ENCODE data around the gene KIF11. TPM values are rescaled to one million over a fixed set of nuclear protein-coding genes. Genes with fewer than 3 reads are reported as not detected.

KIF11 gene
- total and polyA plus RNA-seq, 2 donors (not counting 3 experiments of a cell fraction or from before 2014, with no cell fraction given): 7.3 to 42.6 TPM

DNA sequence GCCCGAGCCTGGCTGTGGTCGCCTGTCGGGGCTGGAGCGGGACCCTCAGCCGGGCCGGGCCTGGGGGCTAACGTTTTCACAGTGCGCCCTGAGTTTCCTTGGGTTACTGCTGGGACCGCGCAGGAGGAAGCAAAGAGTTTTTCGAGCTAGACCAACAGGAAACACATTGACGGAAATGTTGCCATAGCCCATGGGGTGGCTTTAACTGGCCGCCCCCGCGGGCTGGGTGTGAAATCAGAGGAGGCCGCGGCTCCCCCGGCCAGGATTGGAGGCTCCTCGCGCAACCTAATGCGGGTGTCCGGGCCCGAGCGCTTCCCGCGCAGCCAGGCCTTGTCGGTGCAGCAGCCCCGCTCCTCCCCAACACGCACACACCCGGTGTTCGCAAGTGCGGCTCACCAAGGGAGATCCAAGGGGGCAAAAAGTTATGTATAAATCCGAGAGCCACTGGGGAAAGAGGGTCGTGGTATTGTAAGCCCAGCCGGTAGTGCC, 98.7 kb downstream of the KIF11 start:
- Histone ChIP-seq H3K4me1 (ENCODE audit: control insufficient read depth, extremely low read depth, insufficient read depth, low read length) (peaks cover 48% of the 10 kb centered on the region), H3K9ac (replicated peaks; ENCODE audit: extremely low read depth, insufficient read depth, low read length) (peak overlapping the region; percentile 93), H3K27me3 (ENCODE audit: control insufficient read depth in 2 of 2, insufficient read depth in 2 of 2, low read length in 2 of 2) (no peaks in the 10 kb centered on the region), H3K4me3 (replicated peaks in 1 of 3; ENCODE audit: insufficient read depth in 1 of 3, low read depth in 1 of 3, low read length in 3 of 3) (peak overlapping the region; percentile 48 to 98 (median 91)), H3K9me3 (replicated peaks; ENCODE audit: control insufficient read depth, insufficient read depth, low read length) (no peaks in the 10 kb centered on the region), H3K4me2 (ENCODE audit: insufficient read depth, low read length) (peak overlapping the region; percentile 100), H4K20me1 (replicated peaks; ENCODE audit: control insufficient read depth, extremely low read depth, insufficient read depth, low read length) (peaks cover 5% of the 10 kb centered on the region), H3K36me3 (ENCODE audit: control insufficient read depth in 2 of 2, extremely low read depth in 1 of 2, insufficient read depth in 2 of 2, low read length in 2 of 2) (peaks cover 2 to 29% of the 10 kb centered on the region in 2 experiments), H3K79me2 (ENCODE audit: control insufficient read depth, insufficient read depth, low read length) (peaks cover 58% of the 10 kb centered on the region), H2AFZ (ENCODE audit: low read depth, low read length) (no peak overlapping the region), H3K27ac (ENCODE audit: insufficient read depth, low read depth, low read length) (peak overlapping the region; percentile 73), H3K9me1 (replicated peaks; ENCODE audit: control insufficient read depth, extremely low read depth, insufficient read depth, low read length) (no peaks in the 10 kb centered on the region)
- CTCF ChIA-PET: interaction anchor here (1.1 to 5.6 kb wide), 9 partner anchors 66 to 189 kb away, joined by 3 to 61 read pairs (median 12); partner anchors contain the start of gene EXOC6
- FAIRE-seq: peak; percentile 15
- TF ChIP-seq GATA2 (IDR thresholded peaks at IDR 0.05; ENCODE audit: insufficient read depth, insufficient read length, low read depth, low read length): peak; percentile 37
- TF ChIP-seq POLR2A (IDR thresholded peaks at IDR 0.05; ENCODE audit: low read depth, low read length): peak; percentile 25
- peak; percentile 27 for TF ChIP-seq POLR2AphosphoS5 (IDR thresholded peaks at IDR 0.05; ENCODE audit: insufficient read depth, low read depth, low read length)
- no peak for TF ChIP-seq FOS (IDR thresholded peaks at IDR 0.05; ENCODE audit: borderline replicate concordance, insufficient read depth, low read length)
- no TSS peak for BruUV-seq (replicated peaks)
- intact Hi-C loops (cut with micrococcal nuclease): loop anchor here (1.0 to 2.0 kb wide), 5 partner anchors 125 to 189 kb away; no protein-coding TSS in a partner anchor
- POLR2A ChIA-PET: interaction anchor here (0.5 to 3.7 kb wide), 6 partner anchors 16 to 155 kb away, joined by 3 to 24 read pairs (median 6); no protein-coding TSS in a partner anchor
- dilution Hi-C loops (cut with MboI; ENCODE audit: extremely low pct_ligation_motif_present, low sequenced_read_pairs): no loop called here
- DNase-seq (ENCODE audit: low read depth, low spot score): peak; percentile 83

DNA sequence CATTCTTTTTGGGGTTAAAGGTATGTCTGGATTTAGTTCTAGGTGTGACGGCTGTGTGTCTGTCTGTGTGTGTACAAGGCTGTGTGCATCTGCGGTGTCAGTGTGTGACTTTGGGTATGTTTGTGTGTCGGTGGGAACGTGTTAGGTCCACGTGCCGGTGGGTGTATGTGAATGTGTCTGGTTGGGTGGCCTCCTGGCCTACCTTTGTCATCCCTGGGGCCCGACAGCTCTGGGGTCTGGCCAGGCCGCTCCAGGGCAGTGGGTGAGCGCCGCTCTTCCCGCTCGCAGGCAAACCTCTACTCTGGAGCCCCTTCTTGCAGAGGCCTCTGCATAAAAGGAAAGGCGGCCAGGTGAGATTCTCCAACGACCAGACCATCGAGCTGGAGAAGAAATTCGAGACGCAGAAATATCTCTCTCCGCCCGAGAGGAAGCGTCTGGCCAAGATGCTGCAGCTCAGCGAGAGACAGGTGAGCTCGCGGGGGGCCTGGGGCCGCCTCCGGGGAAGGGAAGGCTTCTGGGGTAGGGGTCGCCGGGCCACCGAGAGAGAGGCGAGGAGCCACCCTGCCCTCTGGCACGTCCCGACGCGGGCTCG, 99.2 kb downstream of the KIF11 start:
- intact Hi-C loops (cut with micrococcal nuclease) (no loop called here), dilution Hi-C loops (cut with MboI; ENCODE audit: extremely low pct_ligation_motif_present, low sequenced_read_pairs) (no loop called here)
- Histone ChIP-seq H3K9ac (replicated peaks; ENCODE audit: extremely low read depth, insufficient read depth, low read length) (peak overlapping the region; percentile 93), H4K20me1 (replicated peaks; ENCODE audit: control insufficient read depth, extremely low read depth, insufficient read depth, low read length) (peaks cover 5% of the 10 kb centered on the region), H3K4me2 (ENCODE audit: insufficient read depth, low read length) (peak overlapping the region; percentile 100), H3K4me1 (ENCODE audit: control insufficient read depth, extremely low read depth, insufficient read depth, low read length) (peaks cover 53% of the 10 kb centered on the region), H2AFZ (ENCODE audit: low read depth, low read length) (no peak overlapping the region), H3K36me3 (ENCODE audit: control insufficient read depth in 2 of 2, extremely low read depth in 1 of 2, insufficient read depth in 2 of 2, low read length in 2 of 2) (peaks cover 2 to 29% of the 10 kb centered on the region in 2 experiments), H3K79me2 (ENCODE audit: control insufficient read depth, insufficient read depth, low read length) (peaks cover 58% of the 10 kb centered on the region), H3K9me1 (replicated peaks; ENCODE audit: control insufficient read depth, extremely low read depth, insufficient read depth, low read length) (no peaks in the 10 kb centered on the region), H3K27me3 (ENCODE audit: control insufficient read depth in 2 of 2, insufficient read depth in 2 of 2, low read length in 2 of 2) (no peaks in the 10 kb centered on the region), H3K4me3 (replicated peaks in 1 of 3; ENCODE audit: insufficient read depth in 1 of 3, low read depth in 1 of 3, low read length in 3 of 3) (peak overlapping the region; percentile 48 to 98 (median 91)), H3K27ac (ENCODE audit: insufficient read depth, low read depth, low read length) (peak overlapping the region; percentile 73), H3K9me3 (replicated peaks; ENCODE audit: control insufficient read depth, insufficient read depth, low read length) (no peaks in the 10 kb centered on the region)
- BruUV-seq (replicated peaks): no TSS peak
- ChIA-PET POLR2A (interaction anchor here (0.5 to 3.7 kb wide), 4 partner anchors 16 to 151 kb away, joined by 3 to 24 read pairs (median 4); no protein-coding TSS in a partner anchor), CTCF (interaction anchor here (1.2 to 5.6 kb wide), 8 partner anchors 65 to 182 kb away, joined by 3 to 61 read pairs (median 11); partner anchors contain the start of gene EXOC6)
- FAIRE-seq (no peak), DNase-seq (ENCODE audit: low read depth, low spot score) (no peak)
- TF ChIP-seq, protein P1, sequence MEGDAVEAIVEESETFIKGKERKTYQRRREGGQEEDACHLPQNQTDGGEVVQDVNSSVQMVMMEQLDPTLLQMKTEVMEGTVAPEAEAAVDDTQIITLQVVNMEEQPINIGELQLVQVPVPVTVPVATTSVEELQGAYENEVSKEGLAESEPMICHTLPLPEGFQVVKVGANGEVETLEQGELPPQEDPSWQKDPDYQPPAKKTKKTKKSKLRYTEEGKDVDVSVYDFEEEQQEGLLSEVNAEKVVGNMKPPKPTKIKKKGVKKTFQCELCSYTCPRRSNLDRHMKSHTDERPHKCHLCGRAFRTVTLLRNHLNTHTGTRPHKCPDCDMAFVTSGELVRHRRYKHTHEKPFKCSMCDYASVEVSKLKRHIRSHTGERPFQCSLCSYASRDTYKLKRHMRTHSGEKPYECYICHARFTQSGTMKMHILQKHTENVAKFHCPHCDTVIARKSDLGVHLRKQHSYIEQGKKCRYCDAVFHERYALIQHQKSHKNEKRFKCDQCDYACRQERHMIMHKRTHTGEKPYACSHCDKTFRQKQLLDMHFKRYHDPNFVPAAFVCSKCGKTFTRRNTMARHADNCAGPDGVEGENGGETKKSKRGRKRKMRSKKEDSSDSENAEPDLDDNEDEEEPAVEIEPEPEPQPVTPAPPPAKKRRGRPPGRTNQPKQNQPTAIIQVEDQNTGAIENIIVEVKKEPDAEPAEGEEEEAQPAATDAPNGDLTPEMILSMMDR (IDR thresholded peaks at IDR 0.05; ENCODE audit: extremely low read depth in 1 of 2, insufficient read depth in 1 of 2, low read depth in 1 of 2, low read length in 2 of 2): no peak
- TF ChIP-seq GATA2 (IDR thresholded peaks at IDR 0.05; ENCODE audit: insufficient read depth, insufficient read length, low read depth, low read length) (no peak), MYC (IDR thresholded peaks at IDR 0.05; ENCODE audit: low read depth, low read length) (no peak), POLR2AphosphoS5 (IDR thresholded peaks at IDR 0.05; ENCODE audit: insufficient read depth, low read depth, low read length) (no peak), POLR2A (IDR thresholded peaks at IDR 0.05; ENCODE audit: low read depth, low read length) (no peak), EZH2 (IDR thresholded peaks at IDR 0.05; ENCODE audit: borderline replicate concordance, low read depth, low read length, severe bottlenecking) (no peak), JUN (IDR thresholded peaks at IDR 0.05; ENCODE audit: borderline replicate concordance, insufficient read depth, insufficient read length, low read depth) (no peak)
- TF ChIP-seq, protein P2, sequence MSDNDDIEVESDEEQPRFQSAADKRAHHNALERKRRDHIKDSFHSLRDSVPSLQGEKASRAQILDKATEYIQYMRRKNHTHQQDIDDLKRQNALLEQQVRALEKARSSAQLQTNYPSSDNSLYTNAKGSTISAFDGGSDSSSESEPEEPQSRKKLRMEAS (IDR thresholded peaks at IDR 0.05; ENCODE audit: insufficient read depth, insufficient read length): no peak

All from endothelial cell of umbilical vein (primary cell).